GM12878 (cell line): ENCODE data around the gene DTWD2. TPM values are rescaled to one million over a fixed set of nuclear protein-coding genes. Genes with fewer than 3 reads are reported as not detected.

Experiments used
- ATAC-seq: fragments of 200-7000 bp; cut with Tn5 transposase; 3 replicates; pipeline ENCODE4 v1.9.1; 2020; ENCODE audit warnings: mild to moderate bottlenecking, moderate library complexity
- BruUV-seq: library from RNA; stranded (reverse); fragments of 400-500 nt; replicated peaks from 2 replicates; lab custom pipeline; 2021; lab: Mats Ljungman, UMichigan
- CTCF ChIA-PET: fragments of 300-600 bp; sonication (Branson Sonifier 250); formaldehyde crosslinking; extraction: SDS; loops from one replicate; lab custom pipeline; 2021; ENCODE audit warnings: inconsistent platforms; lab: Yijun Ruan, JAX
- POLR2A ChIA-PET: fragments of 350-600 bp; formaldehyde crosslinking; extraction: SDS; loops from one replicate; lab custom pipeline; 2021; ENCODE audit warnings: inconsistent platforms; lab: Charles Lee
- RAD21 ChIA-PET: fragments of 300-600 bp; sonication (Branson Sonifier 250); formaldehyde crosslinking; loops from one replicate; lab custom pipeline; 2023; ENCODE audit warnings: antibody characterized with exemption; ENCODE audit not compliant: unreplicated experiment; lab: Charles Lee
- SMC1A ChIA-PET: fragments of 300-600 bp; sonication (Branson Sonifier 250); formaldehyde crosslinking; loops from one replicate; lab custom pipeline; 2023; ENCODE audit not compliant: unreplicated experiment, uncharacterized antibody; lab: Charles Lee
- DNase-seq: peaks from one replicate; pipeline ENCODE4 v3.0.0-alpha.2; 2011; ENCODE audit warnings: low read depth, low spot score
- FAIRE-seq: peaks from 3 replicates; lab custom pipeline; 2011; peaks lifted over from hg19 to GRCh38; lab: Jason Lieb, UNC
- H2AFZ ChIP-seq: 2 replicates; pipeline ENCODE4 v1.6.0; 2011; ENCODE audit warnings: low read depth, low read length, control low read depth; ENCODE audit not compliant: control insufficient read depth
- H3K27ac ChIP-seq: 2 replicates; pipeline ENCODE4 v1.5.1; 2011; ENCODE audit warnings: control low read depth; ENCODE audit not compliant: control insufficient read depth, insufficient read depth
- H3K27me3 ChIP-seq, 2 experiments: replicated peaks in 1 of 2; 2 replicates each; pipeline versions ENCODE4 v1.6.0 to v1.6.1; 2011; ENCODE audit warnings: low read length in 1 of 2; ENCODE audit not compliant: control insufficient read depth in 2 of 2, insufficient read depth in 2 of 2
- H3K36me3 ChIP-seq, 2 experiments: 2 replicates each; pipeline ENCODE4 v1.5.1; 2011; ENCODE audit warnings: low read length in 1 of 2; ENCODE audit not compliant: control insufficient read depth in 2 of 2, insufficient read depth in 2 of 2
- H3K4me1 ChIP-seq: 2 replicates; pipeline ENCODE4 v1.6.1; 2011; ENCODE audit warnings: mild to moderate bottlenecking, low read length, moderate library complexity, mixed read lengths; ENCODE audit not compliant: control insufficient read depth, insufficient read depth
- H3K4me2 ChIP-seq: 2 replicates; pipeline ENCODE4 v1.6.0; 2011; ENCODE audit warnings: control low read depth; ENCODE audit not compliant: control insufficient read depth, insufficient read depth
- H3K4me3 ChIP-seq: fragments of 200-600 bp; sonication (generic); 2 replicates; pipeline ENCODE4 v1.5.1; 2016
- H3K79me2 ChIP-seq: 2 replicates; pipeline ENCODE4 v1.6.0; 2011; ENCODE audit warnings: low read length; ENCODE audit not compliant: control insufficient read depth, insufficient read depth
- H3K9ac ChIP-seq: 2 replicates; pipeline ENCODE4 v1.8.0; 2011; ENCODE audit warnings: low read length, control low read depth, mixed read lengths; ENCODE audit not compliant: control insufficient read depth, insufficient read depth
- H3K9me3 ChIP-seq: replicated peaks from 3 replicates; pipeline ENCODE4 v1.5.1; 2011; ENCODE audit warnings: mild to moderate bottlenecking, low read length; ENCODE audit not compliant: control insufficient read depth, insufficient read depth
- H4K20me1 ChIP-seq: 2 replicates; pipeline ENCODE4 v1.6.0; 2011; ENCODE audit not compliant: control insufficient read depth, insufficient read depth
- ATF7 ChIP-seq: fragments of 450-650 bp; IDR thresholded peaks from 2 replicates; pipeline ENCODE4 v1.6.1; 2016; ENCODE audit warnings: low read depth, mild to moderate bottlenecking
- BACH1 ChIP-seq: fragments of 450-650 bp; IDR thresholded peaks from 2 replicates; pipeline ENCODE4 v1.6.1; 2017; ENCODE audit warnings: mild to moderate bottlenecking, borderline replicate concordance
- HDGF ChIP-seq: fragments of 450-650 bp; IDR thresholded peaks from 2 replicates; pipeline ENCODE4 v1.6.1; 2016; ENCODE audit warnings: antibody characterized with exemption
- IKZF1 ChIP-seq: fragments of 450-650 bp; conservative IDR thresholded peaks from 2 replicates; pipeline ENCODE4 v1.6.1; 2017; ENCODE audit warnings: antibody characterized with exemption, mild to moderate bottlenecking
- MXI1 ChIP-seq: fragments of 150-350 bp; IDR thresholded peaks from 2 replicates; pipeline ENCODE4 v1.6.1; 2011; ENCODE audit warnings: low read depth, mild to moderate bottlenecking, inconsistent platforms, low read length, improper control_type of control experiment
- NFIC ChIP-seq: IDR thresholded peaks from 2 replicates; pipeline ENCODE4 v1.6.1; 2012; ENCODE audit warnings: low read depth, mild to moderate bottlenecking, inconsistent platforms, low read length, moderate library complexity
- NFYA ChIP-seq: IDR thresholded peaks from 2 replicates; pipeline ENCODE4 v1.6.1; 2011; ENCODE audit warnings: low read depth, mild to moderate bottlenecking, low read length, improper control_type of control experiment, borderline replicate concordance
- NR2F1 ChIP-seq: fragments of 450-650 bp; conservative IDR thresholded peaks from 2 replicates; pipeline ENCODE4 v1.6.1; 2017; ENCODE audit warnings: mild to moderate bottlenecking
- SMARCA5 ChIP-seq: fragments of 450-650 bp; IDR thresholded peaks from 2 replicates; pipeline ENCODE4 v1.6.1; 2017; ENCODE audit warnings: mild to moderate bottlenecking
- SP1 ChIP-seq: IDR thresholded peaks from one replicate; pipeline ENCODE4 v1.6.1; 2011; ENCODE audit warnings: low read depth, low read length
- STAT3 ChIP-seq: IDR thresholded peaks from 2 replicates; pipeline ENCODE4 v1.6.1; 2011; ENCODE audit warnings: low read depth, low read length, improper control_type of control experiment
- ZNF217 ChIP-seq: fragments of 450-650 bp; IDR thresholded peaks from 2 replicates; pipeline ENCODE4 v1.6.1; 2017; ENCODE audit warnings: antibody characterized with exemption, mild to moderate bottlenecking
- ZNF622 ChIP-seq: fragments of 450-650 bp; IDR thresholded peaks from 2 replicates; pipeline ENCODE4 v1.6.1; 2017; ENCODE audit warnings: mild to moderate bottlenecking, inconsistent platforms
- WGBS: methylation state at CpG from one replicate; pipeline ENCODE4 v1.1.6; 2016; ENCODE audit warnings: low lambda C conversion rate; ENCODE audit not compliant: insufficient replicate concordance, insufficient coverage; ENCODE audit errors: missing lambda C conversion rate; 5-methylcytosine and 5-hydroxymethylcytosine counted together
- in situ Hi-C: fragments of 300-500 bp; cut with MboI; formaldehyde crosslinking; loops from 9 replicates; pipeline ENCODE4 v1.14.3; 2018; ENCODE audit warnings: mixed read lengths
- intact Hi-C: fragments of 100-400 bp; cut with micrococcal nuclease; formaldehyde crosslinking; loops from one replicate; pipeline ENCODE4 v1.14.2; 2022; ENCODE audit not compliant: unreplicated experiment
- polyA plus RNA-seq, 11 experiments: library from polyadenylated mRNA; depleted of rRNA in 4 of 11; unstranded in 6 of 11; stranded (reverse) in 5 of 11; fragments of >200 nt; fragmentation: Nextera tagmentation in 4 of 11; fragmentation: Illumina TruSeq in 1 of 11; extraction: Ambion mirVana in 4 of 11; extraction: Trizol in 1 of 11; gene quantifications; 1 replicate in 1 of 11; 2 replicates in 10 of 11; pipeline versions ENCODE4 v1.2.1 to v1.2.3, GENCODE V29; 2011 to 2016; ENCODE audit warnings: inconsistent platforms in 2 of 11, missing spikeins in 2 of 11, low read depth in 1 of 11
- total RNA-seq, 4 experiments: library from RNA; depleted of rRNA in 3 of 4; stranded (reverse); fragments of >200 nt in 3 of 4; fragmentation: Illumina TruSeq in 1 of 4; extraction: Trizol in 1 of 4; gene quantifications; 2 replicates each; pipeline versions ENCODE4 v1.2.1 to v1.2.3, GENCODE V29; 2013 to 2021
- TF ChIP-seq, protein P1 (sequence below): IDR thresholded peaks from 2 replicates; pipeline ENCODE4 v1.6.1; 2012; ENCODE audit warnings: improper control_type of control experiment, low read depth, low read length; ENCODE audit not compliant: insufficient replicate concordance
- TF ChIP-seq, protein P2 (sequence below): IDR thresholded peaks from 2 replicates; pipeline ENCODE4 v1.6.1; 2012; ENCODE audit warnings: low read depth, low read length, improper control_type of control experiment
- TF ChIP-seq, protein P3 (sequence below): IDR thresholded peaks from 2 replicates; pipeline ENCODE4 v1.6.1; 2012; ENCODE audit warnings: low read length, inconsistent platforms

DTWD2 gene
- total and polyA plus RNA-seq, 10 of the 15 experiments (the other 5 are each of a cell fraction or from before 2014, with no cell fraction given): 0.93 to 8.4 (median 5.1) TPM

- POLR2A ChIA-PET: no interaction called here
- DNase-seq (no peak), FAIRE-seq (no peak), ATAC-seq (no peak)
- no peaks in the 10 kb centered on the region for H4K20me1 ChIP-seq
- intact Hi-C loops: no loop called here
- TF ChIP-seq NR2F1 (no peak), ZNF622 (no peak), SMARCA5 (no peak), MXI1 (no peak), IKZF1 (no peak), HDGF (no peak), SP1 (no peak), NFYA (no peak), NFIC (no peak), ATF7 (no peak), STAT3 (no peak), BACH1 (no peak), ZNF217 (no peak)
- TF ChIP-seq, protein P1, sequence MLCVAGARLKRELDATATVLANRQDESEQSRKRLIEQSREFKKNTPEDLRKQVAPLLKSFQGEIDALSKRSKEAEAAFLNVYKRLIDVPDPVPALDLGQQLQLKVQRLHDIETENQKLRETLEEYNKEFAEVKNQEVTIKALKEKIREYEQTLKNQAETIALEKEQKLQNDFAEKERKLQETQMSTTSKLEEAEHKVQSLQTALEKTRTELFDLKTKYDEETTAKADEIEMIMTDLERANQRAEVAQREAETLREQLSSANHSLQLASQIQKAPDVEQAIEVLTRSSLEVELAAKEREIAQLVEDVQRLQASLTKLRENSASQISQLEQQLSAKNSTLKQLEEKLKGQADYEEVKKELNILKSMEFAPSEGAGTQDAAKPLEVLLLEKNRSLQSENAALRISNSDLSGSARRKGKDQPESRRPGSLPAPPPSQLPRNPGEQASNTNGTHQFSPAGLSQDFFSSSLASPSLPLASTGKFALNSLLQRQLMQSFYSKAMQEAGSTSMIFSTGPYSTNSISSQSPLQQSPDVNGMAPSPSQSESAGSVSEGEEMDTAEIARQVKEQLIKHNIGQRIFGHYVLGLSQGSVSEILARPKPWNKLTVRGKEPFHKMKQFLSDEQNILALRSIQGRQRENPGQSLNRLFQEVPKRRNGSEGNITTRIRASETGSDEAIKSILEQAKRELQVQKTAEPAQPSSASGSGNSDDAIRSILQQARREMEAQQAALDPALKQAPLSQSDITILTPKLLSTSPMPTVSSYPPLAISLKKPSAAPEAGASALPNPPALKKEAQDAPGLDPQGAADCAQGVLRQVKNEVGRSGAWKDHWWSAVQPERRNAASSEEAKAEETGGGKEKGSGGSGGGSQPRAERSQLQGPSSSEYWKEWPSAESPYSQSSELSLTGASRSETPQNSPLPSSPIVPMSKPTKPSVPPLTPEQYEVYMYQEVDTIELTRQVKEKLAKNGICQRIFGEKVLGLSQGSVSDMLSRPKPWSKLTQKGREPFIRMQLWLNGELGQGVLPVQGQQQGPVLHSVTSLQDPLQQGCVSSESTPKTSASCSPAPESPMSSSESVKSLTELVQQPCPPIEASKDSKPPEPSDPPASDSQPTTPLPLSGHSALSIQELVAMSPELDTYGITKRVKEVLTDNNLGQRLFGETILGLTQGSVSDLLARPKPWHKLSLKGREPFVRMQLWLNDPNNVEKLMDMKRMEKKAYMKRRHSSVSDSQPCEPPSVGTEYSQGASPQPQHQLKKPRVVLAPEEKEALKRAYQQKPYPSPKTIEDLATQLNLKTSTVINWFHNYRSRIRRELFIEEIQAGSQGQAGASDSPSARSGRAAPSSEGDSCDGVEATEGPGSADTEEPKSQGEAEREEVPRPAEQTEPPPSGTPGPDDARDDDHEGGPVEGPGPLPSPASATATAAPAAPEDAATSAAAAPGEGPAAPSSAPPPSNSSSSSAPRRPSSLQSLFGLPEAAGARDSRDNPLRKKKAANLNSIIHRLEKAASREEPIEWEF: no peak
- TF ChIP-seq, protein P2, sequence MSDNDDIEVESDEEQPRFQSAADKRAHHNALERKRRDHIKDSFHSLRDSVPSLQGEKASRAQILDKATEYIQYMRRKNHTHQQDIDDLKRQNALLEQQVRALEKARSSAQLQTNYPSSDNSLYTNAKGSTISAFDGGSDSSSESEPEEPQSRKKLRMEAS: no peak
- TF ChIP-seq, protein P3, sequence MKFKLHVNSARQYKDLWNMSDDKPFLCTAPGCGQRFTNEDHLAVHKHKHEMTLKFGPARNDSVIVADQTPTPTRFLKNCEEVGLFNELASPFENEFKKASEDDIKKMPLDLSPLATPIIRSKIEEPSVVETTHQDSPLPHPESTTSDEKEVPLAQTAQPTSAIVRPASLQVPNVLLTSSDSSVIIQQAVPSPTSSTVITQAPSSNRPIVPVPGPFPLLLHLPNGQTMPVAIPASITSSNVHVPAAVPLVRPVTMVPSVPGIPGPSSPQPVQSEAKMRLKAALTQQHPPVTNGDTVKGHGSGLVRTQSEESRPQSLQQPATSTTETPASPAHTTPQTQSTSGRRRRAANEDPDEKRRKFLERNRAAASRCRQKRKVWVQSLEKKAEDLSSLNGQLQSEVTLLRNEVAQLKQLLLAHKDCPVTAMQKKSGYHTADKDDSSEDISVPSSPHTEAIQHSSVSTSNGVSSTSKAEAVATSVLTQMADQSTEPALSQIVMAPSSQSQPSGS: no peak
- SMC1A ChIA-PET: interaction anchor here (0.6 kb wide), 1 partner anchor 26 kb away, joined by 3 read pairs; no protein-coding TSS in a partner anchor
- 96% methylated on average over 4 of the region's 4 CpGs for WGBS
- no peak overlapping the region for H3K9ac ChIP-seq
- H2AFZ ChIP-seq: no peak overlapping the region
- no peaks in the 10 kb centered on the region for H3K36me3 ChIP-seq
- RAD21 ChIA-PET: interaction anchor here (1.1 kb wide), 1 partner anchor 19 kb away, joined by 3 read pairs; the partner anchor contains the start of gene DTWD2
- in situ Hi-C loops: no loop called here
- no peaks in the 10 kb centered on the region for H3K79me2 ChIP-seq
- BruUV-seq: no TSS peak
- H3K4me3 ChIP-seq: no peak overlapping the region
- no peak overlapping the region for H3K27ac ChIP-seq
- CTCF ChIA-PET: interaction anchor here (1.6 kb wide), 1 partner anchor 8 kb away, joined by 3 read pairs; no protein-coding TSS in a partner anchor
- no peaks in the 10 kb centered on the region for H3K4me1 ChIP-seq
- H3K27me3 ChIP-seq: no peaks in the 10 kb centered on the region
- no peak overlapping the region for H3K4me2 ChIP-seq
- no peaks in the 10 kb centered on the region; the same call in 2 of the 3 replicates for H3K9me3 ChIP-seq
Measured at GRCh38 chr5:118968925-118969375, 19.4 kb downstream of the DTWD2 start.
